Ascending aorta (tissue), 2 donors: ENCODE data around the gene FGD6. TPM values are rescaled to one million over a fixed set of nuclear protein-coding genes. Genes with fewer than 3 reads are reported as not detected.

Experiments used
- DNase-seq, 2 donors: peaks; one replicate each; pipeline ENCODE4 v3.0.0-alpha.2; 2019; ENCODE audit warnings: low spot score in 2 of 2
- H3K27ac ChIP-seq, 2 donors: fragments of 200-600 bp; sonication (generic); one replicate each; pipeline ENCODE4 v1.5.1; 2016 to 2017; ENCODE audit warnings: mild to moderate bottlenecking in 1 of 2
- H3K27me3 ChIP-seq: fragments of 200-600 bp; sonication (generic); one replicate; pipeline ENCODE4 v1.5.1; 2017
- H3K36me3 ChIP-seq, 2 donors: fragments of 200-600 bp; sonication (generic); one replicate each; pipeline ENCODE4 v1.5.1; 2016
- H3K4me1 ChIP-seq, 2 donors: fragments of 200-600 bp; sonication (generic); one replicate each; pipeline ENCODE4 v1.5.1; 2016 to 2017; ENCODE audit warnings: mild to moderate bottlenecking in 1 of 2
- H3K4me3 ChIP-seq, 2 donors: fragments of 200-600 bp; sonication (generic); one replicate each; pipeline ENCODE4 v1.5.1; 2016 to 2017; ENCODE audit warnings: mild to moderate bottlenecking in 1 of 2
- H3K9me3 ChIP-seq, 2 donors: fragments of 200-600 bp; sonication (generic); one replicate each; pipeline ENCODE4 v1.5.1; 2016
- intact Hi-C: fragments of 100-400 bp; cut with DNase I; formaldehyde crosslinking; loops from one replicate; pipeline ENCODE4 v1.15.1; 2023
- total RNA-seq: library from RNA; depleted of rRNA; stranded (reverse); fragments of >200 nt; gene quantifications from one replicate; pipeline ENCODE4 v1.1.0, GENCODE V29; 2016
- TF ChIP-seq, protein P1 (sequence below), 3 experiments: fragments of 200-600 bp in 2 of 3; fragments of 450-650 bp in 1 of 3; sonication (generic) in 2 of 3; IDR thresholded peaks; one replicate each; pipeline ENCODE4 v1.5.1; 2016 to 2019; ENCODE audit warnings: antibody characterized with exemption in 3 of 3, mild to moderate bottlenecking in 1 of 3, moderate library complexity in 1 of 3

FGD6 gene
- total RNA-seq, 1 donor from 2014 or later: 2.0 TPM

DNA sequence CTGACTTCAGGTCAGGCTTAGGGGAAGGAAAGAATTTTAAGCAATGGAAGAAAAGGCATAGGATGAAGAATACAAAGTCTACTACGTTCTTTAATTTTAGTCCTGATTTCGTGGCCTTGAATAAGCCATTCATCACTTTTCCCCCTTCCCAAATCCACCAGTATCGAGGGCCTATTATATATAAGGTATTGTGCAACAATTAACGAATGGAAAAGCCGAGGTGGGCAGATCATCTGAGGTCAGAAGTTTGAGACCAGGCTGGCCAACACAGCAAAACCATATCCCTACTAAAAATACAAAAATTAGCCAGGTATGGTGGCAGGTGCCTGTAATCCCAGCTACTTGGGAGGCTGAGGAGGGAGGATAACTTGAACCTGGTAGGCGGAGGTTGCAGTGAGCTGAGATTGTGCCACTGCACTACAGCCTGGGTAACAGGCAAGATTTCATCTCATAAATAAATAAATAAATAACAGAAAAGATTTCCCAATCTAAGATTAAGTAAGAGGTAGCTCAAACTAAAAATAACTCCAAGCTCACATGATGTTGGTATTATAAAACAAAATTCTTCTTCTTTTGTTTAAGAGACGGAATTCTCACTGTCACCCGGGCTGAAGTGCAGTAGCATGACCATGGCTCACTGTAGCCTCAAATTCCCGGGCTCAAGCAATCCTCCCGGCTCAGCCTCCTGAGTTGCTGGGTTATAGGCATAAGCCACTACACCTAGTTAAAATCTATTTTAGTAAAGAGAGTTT is 85.5 kb downstream of the FGD6 start:
- H3K4me3 ChIP-seq: no peak overlapping the region
- H3K27ac ChIP-seq: no peak overlapping the region
- TF ChIP-seq, protein P1, sequence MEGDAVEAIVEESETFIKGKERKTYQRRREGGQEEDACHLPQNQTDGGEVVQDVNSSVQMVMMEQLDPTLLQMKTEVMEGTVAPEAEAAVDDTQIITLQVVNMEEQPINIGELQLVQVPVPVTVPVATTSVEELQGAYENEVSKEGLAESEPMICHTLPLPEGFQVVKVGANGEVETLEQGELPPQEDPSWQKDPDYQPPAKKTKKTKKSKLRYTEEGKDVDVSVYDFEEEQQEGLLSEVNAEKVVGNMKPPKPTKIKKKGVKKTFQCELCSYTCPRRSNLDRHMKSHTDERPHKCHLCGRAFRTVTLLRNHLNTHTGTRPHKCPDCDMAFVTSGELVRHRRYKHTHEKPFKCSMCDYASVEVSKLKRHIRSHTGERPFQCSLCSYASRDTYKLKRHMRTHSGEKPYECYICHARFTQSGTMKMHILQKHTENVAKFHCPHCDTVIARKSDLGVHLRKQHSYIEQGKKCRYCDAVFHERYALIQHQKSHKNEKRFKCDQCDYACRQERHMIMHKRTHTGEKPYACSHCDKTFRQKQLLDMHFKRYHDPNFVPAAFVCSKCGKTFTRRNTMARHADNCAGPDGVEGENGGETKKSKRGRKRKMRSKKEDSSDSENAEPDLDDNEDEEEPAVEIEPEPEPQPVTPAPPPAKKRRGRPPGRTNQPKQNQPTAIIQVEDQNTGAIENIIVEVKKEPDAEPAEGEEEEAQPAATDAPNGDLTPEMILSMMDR (IDR thresholded peaks at IDR 0.05): no peak
- intact Hi-C loops: no loop called here
- H3K36me3 ChIP-seq: peaks cover 0 to 5% of the 10 kb centered on the region in 2 donors
- no peak for DNase-seq
- peaks cover 0 to 2% of the 10 kb centered on the region in 2 donors for H3K4me1 ChIP-seq
- no peaks in the 10 kb centered on the region for H3K9me3 ChIP-seq
- H3K27me3 ChIP-seq: no peaks in the 10 kb centered on the region

DNA sequence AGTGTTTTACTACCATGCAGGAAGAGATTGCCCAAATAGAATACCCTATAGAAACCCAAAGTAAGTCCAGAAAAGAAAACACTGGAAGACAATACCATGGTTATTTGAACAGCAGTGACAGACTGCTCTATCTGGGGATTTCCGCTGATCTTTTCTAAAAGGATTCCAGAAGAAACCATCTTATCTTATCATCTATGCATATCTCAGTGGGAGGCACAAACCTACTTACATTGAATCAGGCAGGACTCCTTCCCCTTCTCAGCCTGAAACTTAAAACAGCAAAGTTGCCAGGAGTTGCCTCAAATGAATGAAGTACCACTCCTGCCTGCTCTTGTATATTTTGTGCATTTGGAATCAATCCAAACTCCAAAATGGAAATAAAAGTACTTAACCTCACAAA is 87.2 kb downstream of the FGD6 start:
- no peaks in the 10 kb centered on the region for H3K9me3 ChIP-seq
- peaks cover 0 to 5% of the 10 kb centered on the region in 2 donors for H3K36me3 ChIP-seq
- no peak overlapping the region for H3K27ac ChIP-seq
- H3K27me3 ChIP-seq: no peaks in the 10 kb centered on the region
- TF ChIP-seq, protein P1 (IDR thresholded peaks at IDR 0.05): no peak
- H3K4me1 ChIP-seq: peaks cover 0 to 2% of the 10 kb centered on the region in 2 donors
- intact Hi-C loops: no loop called here
- H3K4me3 ChIP-seq: no peak overlapping the region
- no peak for DNase-seq

GRCh38 chr12:95129115-95129514 is 88.2 kb downstream of the FGD6 start:
- no peak overlapping the region for H3K4me3 ChIP-seq
- H3K4me1 ChIP-seq: peaks cover 0 to 2% of the 10 kb centered on the region in 2 donors
- no peaks in the 10 kb centered on the region for H3K27me3 ChIP-seq
- no peak overlapping the region for H3K27ac ChIP-seq
- TF ChIP-seq, protein P1 (IDR thresholded peaks at IDR 0.05): no peak
- H3K36me3 ChIP-seq: no peaks in the 10 kb centered on the region
- intact Hi-C loops: no loop called here
- no peaks in the 10 kb centered on the region for H3K9me3 ChIP-seq
- DNase-seq: no peak

GRCh38 chr12:95126736-95127135 is 90.5 kb downstream of the FGD6 start:
- H3K27ac ChIP-seq: no peak overlapping the region
- intact Hi-C loops: no loop called here
- H3K4me3 ChIP-seq: no peak overlapping the region
- H3K4me1 ChIP-seq: peaks cover 0 to 1% of the 10 kb centered on the region in 2 donors
- H3K36me3 ChIP-seq: no peaks in the 10 kb centered on the region
- H3K9me3 ChIP-seq: no peaks in the 10 kb centered on the region
- no peaks in the 10 kb centered on the region for H3K27me3 ChIP-seq
- TF ChIP-seq, protein P1 (IDR thresholded peaks at IDR 0.05): no peak
- DNase-seq: no peak

DNA sequence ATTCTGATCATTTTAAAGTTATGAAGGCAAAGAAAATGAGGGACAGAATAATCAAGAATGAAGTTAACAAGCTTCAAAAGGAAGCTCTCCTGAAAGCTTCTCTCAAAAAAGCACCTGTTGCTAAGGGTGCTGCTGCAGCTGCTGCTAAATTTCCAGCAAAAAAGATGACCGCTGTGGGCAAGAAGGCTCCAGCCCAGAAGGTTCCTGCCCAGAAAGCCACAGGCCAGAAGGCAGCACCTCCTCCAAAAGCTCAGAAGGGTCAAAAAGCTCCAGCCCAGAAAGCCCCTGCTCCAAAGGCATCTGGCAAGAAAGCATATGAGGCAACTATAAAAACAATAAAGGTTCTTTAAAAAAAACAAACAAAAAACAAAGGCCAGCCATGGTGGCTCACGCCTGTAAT is 91.2 kb downstream of the FGD6 start:
- Histone ChIP-seq H3K36me3 (no peaks in the 10 kb centered on the region), H3K9me3 (no peaks in the 10 kb centered on the region), H3K4me3 (no peak overlapping the region), H3K4me1 (no peaks in the 10 kb centered on the region), H3K27ac (no peak overlapping the region), H3K27me3 (no peaks in the 10 kb centered on the region)
- intact Hi-C loops: no loop called here
- no peak for DNase-seq
- TF ChIP-seq, protein P1 (IDR thresholded peaks at IDR 0.05): no peak
